AG04450 (cell line): ENCODE results near the gene SORCS2. TPM values are rescaled to one million over a fixed set of nuclear protein-coding genes. Genes with fewer than 3 reads are reported as not detected.

ENCODE experiments used
- CTCF ChIA-PET: fragments of 300-600, 350-600 bp; formaldehyde crosslinking; extraction: SDS; loops from one replicate; lab custom pipeline; 2022; ENCODE audit warnings: antibody characterized with exemption, inconsistent platforms; lab: Charles Lee
- POLR2A ChIA-PET: fragments of 350-600 bp; formaldehyde crosslinking; extraction: SDS; loops from one replicate; lab custom pipeline; 2021; ENCODE audit warnings: antibody characterized with exemption, inconsistent platforms; lab: Yijun Ruan, JAX
- DNase-seq: peaks from one replicate; pipeline ENCODE4 v3.0.0-alpha.2; 2011; ENCODE audit warnings: low read depth, low spot score
- H3K27ac ChIP-seq: one replicate; pipeline ENCODE4 v1.5.1; 2012; ENCODE audit warnings: low read depth, low read length, control low read depth
- H3K27me3 ChIP-seq: one replicate; pipeline ENCODE4 v1.6.0; 2012; ENCODE audit warnings: low read length; ENCODE audit not compliant: control insufficient read depth, insufficient read depth
- H3K4me3 ChIP-seq: 2 replicates; pipeline ENCODE4 v1.5.1; 2011; ENCODE audit warnings: mild to moderate bottlenecking, low read depth, low read length, control low read depth
- H3K9me3 ChIP-seq: 2 replicates; pipeline ENCODE4 v1.5.1; 2012; ENCODE audit warnings: low read length; ENCODE audit not compliant: control insufficient read depth, insufficient read depth
- CTCF ChIP-seq: IDR thresholded peaks from 2 replicates; pipeline ENCODE4 v1.5.1; 2011; ENCODE audit warnings: low read depth, low read length, control low read depth, inconsistent platforms
- polyA plus RNA-seq: library from polyadenylated mRNA; depleted of rRNA; stranded (reverse); fragments of >200 nt; gene quantifications from 2 replicates; pipeline ENCODE4 v1.2.3, GENCODE V29; 2011

SORCS2 gene
- polyA plus RNA-seq, 1 experiment, result 0.29 TPM

DNA sequence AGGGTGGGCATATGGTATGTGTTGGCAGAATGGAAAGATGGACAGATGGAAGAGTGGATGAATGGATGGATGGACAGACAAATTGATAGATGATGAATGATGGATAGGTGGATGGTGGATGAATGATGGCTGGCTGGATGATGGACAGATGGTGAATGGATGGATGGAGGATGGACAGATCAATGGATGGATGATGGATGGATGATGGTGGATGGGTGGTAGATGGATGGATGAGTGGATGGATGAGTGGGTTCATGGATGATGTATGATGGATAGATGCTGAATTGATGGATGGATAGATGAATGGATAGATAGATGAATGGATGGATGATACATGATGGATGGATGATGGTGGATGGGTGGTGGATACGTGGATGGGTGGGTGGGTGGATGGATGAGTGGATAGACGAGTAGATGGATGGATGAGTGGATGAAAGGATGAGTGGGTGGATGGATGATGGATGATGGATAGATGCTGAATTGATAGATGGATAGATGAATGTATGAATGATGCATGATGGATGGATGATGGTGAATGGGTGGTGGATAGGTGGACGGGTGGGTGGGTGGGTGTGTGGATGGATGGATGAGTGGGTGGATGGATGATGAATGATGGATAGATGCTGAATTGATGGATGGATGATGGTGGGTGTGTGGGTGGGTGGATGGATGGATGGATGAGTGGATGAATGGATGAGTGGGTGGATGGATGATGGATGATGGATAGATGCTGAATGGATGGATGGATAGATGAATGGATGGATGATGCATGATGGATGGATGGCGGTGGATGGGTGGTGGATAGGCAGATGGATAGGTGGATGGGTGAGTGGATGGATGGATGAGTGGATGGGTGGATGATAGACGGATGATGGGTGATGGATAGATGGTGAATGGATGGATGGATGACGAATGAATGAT, 497.7 kb downstream of the SORCS2 start:
- Histone ChIP-seq H3K4me3 (no peak overlapping the region), H3K27ac (no peak overlapping the region), H3K27me3 (peaks cover 55% of the 10 kb centered on the region), H3K9me3 (no peaks in the 10 kb centered on the region; the same call in 1 of the 2 replicates)
- ChIA-PET POLR2A (no interaction called here), CTCF (no interaction called here)
- TF ChIP-seq CTCF, result no peak
- no peak for DNase-seq

GRCh38 chr4:7691061-7691460, 498.7 kb downstream of the SORCS2 start:
- no peak for DNase-seq
- POLR2A ChIA-PET, result no interaction called here
- no peak for TF ChIP-seq CTCF

DNA sequence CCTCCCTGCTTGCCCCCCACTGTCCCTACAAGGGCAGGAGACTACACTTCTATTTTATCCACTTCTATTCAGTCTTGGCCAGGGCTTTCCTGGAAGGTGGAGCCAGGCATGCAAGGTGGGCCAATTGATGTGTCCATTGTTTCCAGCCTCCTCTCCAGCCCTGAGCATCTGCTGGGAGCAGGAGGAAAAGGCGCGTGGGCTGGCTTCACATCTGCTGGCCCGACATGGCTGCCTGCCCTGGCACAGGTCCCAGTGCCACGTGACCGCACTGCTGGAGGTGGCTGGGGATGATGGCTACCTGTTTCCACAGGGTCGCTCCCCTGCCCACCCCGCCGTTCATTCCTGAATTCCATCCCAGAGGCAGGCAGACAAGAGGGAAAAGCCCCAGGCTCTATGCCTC, 499.6 kb downstream of the SORCS2 start:
- POLR2A ChIA-PET, result no interaction called here
- Histone ChIP-seq H3K4me3 (no peak overlapping the region), H3K9me3 (no peaks in the 10 kb centered on the region), H3K27ac (no peak overlapping the region), H3K27me3 (peaks cover 45% of the 10 kb centered on the region)
- no peak for TF ChIP-seq CTCF
- no peak for DNase-seq
- CTCF ChIA-PET, result interaction anchor here (0.6 kb wide), 1 partner anchor 28 kb away, joined by 9 read pairs; no protein-coding TSS in a partner anchor

More at GRCh38 chr4:7691061-7691460, 498.7 kb downstream of the SORCS2 start:
- Histone ChIP-seq H3K27me3 (peaks cover 47% of the 10 kb centered on the region), H3K4me3 (no peak overlapping the region), H3K9me3 (no peaks in the 10 kb centered on the region; the same call in 1 of the 2 replicates), H3K27ac (no peak overlapping the region)
- CTCF ChIA-PET, result no interaction called here

- H3K4me3 ChIP-seq, result no peak overlapping the region
- H3K27me3 ChIP-seq, result peaks cover 43% of the 10 kb centered on the region
- CTCF ChIA-PET, result interaction anchor here (0.6 kb wide), 1 partner anchor 27 kb away, joined by 9 read pairs; no protein-coding TSS in a partner anchor
- no peak for TF ChIP-seq CTCF
- H3K27ac ChIP-seq, result no peak overlapping the region
- no peak for DNase-seq
- H3K9me3 ChIP-seq, result no peaks in the 10 kb centered on the region; the same call in 1 of the 2 replicates
- POLR2A ChIA-PET, result no interaction called here
Measured at GRCh38 chr4:7692451-7693236, 500.3 kb downstream of the SORCS2 start.
